HG03521 (cell line): ENCODE results near the gene CD79B.
"Not testable (repeated sequence)": the region's sequence is repeated elsewhere in the genome, so short reads cannot be mapped to it uniquely, and the experiment has no call there.

Experiments
- ATAC-seq: cut with Tn5 transposase; IDR thresholded peaks from one replicate; pipeline ENCODE4 v1.9.1; 2021; ENCODE audit warnings: mild to moderate bottlenecking, moderate library complexity; ENCODE audit not compliant: unreplicated experiment

The CD79B gene

GRCh38 chr17:63934183-63935112 is 2.3 kb upstream of the CD79B start:
- no peak for ATAC-seq

- ATAC-seq: no peak
Measured at GRCh38 chr17:63933598-63933997, 1.5 kb upstream of the CD79B start.

- ATAC-seq: peak; percentile 6
Measured at GRCh38 chr17:63932721-63933120, 590 bp upstream of the CD79B start.

GRCh38 chr17:63930951-63931575 is 1.1 kb downstream of the CD79B start:
- ATAC-seq: no peak

GRCh38 chr17:63929860-63930766 is 2.0 kb downstream of the CD79B start:
- no peak for ATAC-seq

GRCh38 chr17:63928966-63929695 is 3.0 kb downstream of the CD79B start:
- no peak for ATAC-seq

- no peak for ATAC-seq
Measured at GRCh38 chr17:63928172-63928666, 3.9 kb downstream of the CD79B start.

GRCh38 chr17:63927464-63928171 is 4.5 kb downstream of the CD79B start:
- no peak for ATAC-seq

GRCh38 chr17:63926164-63926563 is 6.0 kb downstream of the CD79B start:
- ATAC-seq: no peak

GRCh38 chr17:63925615-63926014 is 6.5 kb downstream of the CD79B start:
- ATAC-seq: no peak

GRCh38 chr17:63922402-63922801 is 9.7 kb downstream of the CD79B start:
- ATAC-seq: not testable (repeated sequence)

GRCh38 chr17:63920779-63921178 is 11.4 kb downstream of the CD79B start:
- ATAC-seq: not testable (repeated sequence)

GRCh38 chr17:63920050-63920449 is 12.1 kb downstream of the CD79B start:
- not testable (repeated sequence) for ATAC-seq

- ATAC-seq: peak; percentile 45
Measured at GRCh38 chr17:63919311-63919723, 12.8 kb downstream of the CD79B start.

- ATAC-seq: not testable (repeated sequence)
Measured at GRCh38 chr17:63918789-63919305, 13.3 kb downstream of the CD79B start, which contains the start of gene GH1. Gene GH1, minus strand, starts transcription at chr17:63918839. Its CDS starts 63 bp downstream, at chr17:63918776.

- no peak for ATAC-seq
Measured at GRCh38 chr17:63918305-63918704, 13.8 kb downstream of the CD79B start.

- ATAC-seq: no peak
Measured at GRCh38 chr17:63917646-63918045, 14.5 kb downstream of the CD79B start.

- ATAC-seq: not testable (repeated sequence)
Measured at GRCh38 chr17:63917206-63917605, 14.9 kb downstream of the CD79B start.

GRCh38 chr17:63916566-63917185 is 15.5 kb downstream of the CD79B start:
- no peak for ATAC-seq
